ENCODE data around the gene AKR1E2.

- no peak for TF ChIP-seq EZH2phosphoT487 (IDR thresholded peaks at IDR 0.05; ENCODE audit: insufficient read depth, low read depth)
- TF ChIP-seq EZH2 (IDR thresholded peaks at IDR 0.05; ENCODE audit: insufficient read depth, poor library complexity, severe bottlenecking), result no peak
Measured at GRCh38 chr10:4848356-4849041, 22.5 kb downstream of the AKR1E2 start.

Data from GM23248 (cell line).